AG08396 (cell line): ENCODE data around the gene DLX3.

Experiments
- DNase-seq: peaks from one replicate; pipeline ENCODE4 v3.0.0; 2012; ENCODE audit warnings: low spot score, mixed read lengths

Gene DLX3

DNA sequence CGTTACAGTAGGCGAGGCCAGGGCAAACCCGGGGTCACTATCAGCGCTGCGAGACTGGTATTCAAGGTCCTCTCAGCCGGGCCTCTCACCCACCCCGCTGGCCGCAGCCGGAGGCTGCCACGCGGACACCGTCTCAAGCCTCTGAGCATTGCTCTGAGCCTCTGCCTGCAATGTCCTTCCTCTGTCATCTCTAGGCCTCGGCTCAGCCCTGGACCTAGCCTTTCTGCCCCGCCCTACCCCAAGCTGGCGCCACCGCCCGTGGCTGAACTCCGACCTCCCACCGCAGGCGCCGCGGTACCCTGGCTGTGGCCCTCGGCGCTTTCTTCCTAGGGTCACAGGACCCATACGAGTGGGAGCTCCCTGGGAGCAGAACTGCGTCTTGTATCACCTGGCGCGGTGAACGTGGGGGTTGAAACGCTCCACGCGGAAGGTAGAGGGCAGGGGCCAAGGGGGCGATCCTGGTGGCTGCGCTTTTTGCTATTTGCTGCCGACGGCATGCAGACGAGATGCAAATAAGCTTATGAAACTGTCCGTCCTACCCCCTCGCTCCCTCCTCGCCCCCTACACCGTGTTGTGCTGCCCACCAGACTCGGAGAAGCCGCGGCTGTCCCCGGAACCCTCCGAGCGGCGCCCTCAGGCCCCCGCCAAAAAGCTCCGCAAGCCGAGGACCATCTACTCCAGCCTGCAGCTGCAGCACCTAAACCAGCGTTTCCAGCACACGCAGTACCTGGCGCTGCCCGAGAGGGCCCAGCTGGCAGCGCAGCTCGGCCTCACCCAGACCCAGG, 22.3 kb downstream of the DLX3 start:
- DNase-seq: no peak

DNA sequence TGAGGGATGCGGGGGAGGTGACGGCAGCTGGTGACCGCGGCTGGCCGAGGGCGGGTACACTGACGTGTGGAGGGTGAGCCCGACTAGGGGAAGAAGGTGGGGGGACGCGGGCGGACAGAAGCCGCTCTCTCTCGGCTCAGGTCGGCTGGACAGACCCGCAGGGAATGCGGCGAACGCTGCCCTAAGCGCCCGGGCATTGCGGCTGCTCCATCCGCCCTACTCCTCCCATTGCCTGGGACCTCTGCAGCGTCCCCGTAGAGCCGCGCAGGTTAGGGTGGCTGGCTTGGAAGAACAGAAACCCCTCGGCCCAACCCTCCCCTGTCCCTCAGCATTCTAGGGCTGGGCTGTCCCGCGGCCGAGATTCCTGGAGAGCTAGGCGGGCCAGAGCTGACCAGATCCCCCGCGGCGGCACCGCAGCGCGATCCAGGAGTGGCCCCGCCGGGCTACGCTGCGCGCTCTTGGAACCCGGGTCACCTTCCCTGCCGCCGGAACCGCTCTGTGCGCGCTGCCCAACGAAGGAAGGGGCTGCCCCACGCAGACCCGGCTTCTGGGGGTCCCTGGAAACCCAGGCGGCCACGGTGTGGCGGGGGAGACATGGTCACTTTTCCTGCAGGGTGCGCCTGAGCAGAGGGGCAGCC, 23.1 kb downstream of the DLX3 start:
- peak; percentile 42 for DNase-seq

DNA sequence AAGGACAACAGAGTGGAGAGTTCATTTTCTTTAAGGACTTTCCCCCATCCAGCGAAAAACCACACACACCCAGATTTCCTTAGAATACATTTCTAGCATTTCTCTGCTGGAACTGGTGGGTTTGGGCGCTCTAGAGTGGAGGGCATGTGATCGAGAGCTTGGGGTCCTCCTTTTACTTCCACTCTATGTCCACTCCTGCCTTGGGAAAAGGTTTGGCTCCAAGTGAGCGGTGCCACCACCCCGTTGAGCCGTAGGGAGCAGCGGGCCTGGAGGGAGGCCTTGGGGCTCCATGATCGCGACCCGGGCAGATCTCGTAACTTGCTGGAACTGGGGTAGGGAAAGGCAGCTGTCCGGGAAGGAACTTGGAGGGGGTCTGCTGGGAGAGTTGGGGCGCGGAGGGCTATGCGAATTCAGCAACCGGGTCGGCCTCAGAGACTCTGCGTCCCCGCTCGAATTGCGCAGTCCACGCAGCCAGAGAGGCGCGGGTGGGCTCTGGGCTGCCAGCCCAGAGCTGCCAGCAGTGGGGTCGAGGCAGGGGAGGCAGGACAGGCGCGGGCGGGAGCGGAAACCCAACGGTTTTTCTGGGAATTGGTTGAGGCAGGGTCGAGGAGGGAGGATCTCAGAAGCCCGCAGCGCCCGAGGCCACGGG, 23.7 kb downstream of the DLX3 start:
- DNase-seq: no peak

DNA sequence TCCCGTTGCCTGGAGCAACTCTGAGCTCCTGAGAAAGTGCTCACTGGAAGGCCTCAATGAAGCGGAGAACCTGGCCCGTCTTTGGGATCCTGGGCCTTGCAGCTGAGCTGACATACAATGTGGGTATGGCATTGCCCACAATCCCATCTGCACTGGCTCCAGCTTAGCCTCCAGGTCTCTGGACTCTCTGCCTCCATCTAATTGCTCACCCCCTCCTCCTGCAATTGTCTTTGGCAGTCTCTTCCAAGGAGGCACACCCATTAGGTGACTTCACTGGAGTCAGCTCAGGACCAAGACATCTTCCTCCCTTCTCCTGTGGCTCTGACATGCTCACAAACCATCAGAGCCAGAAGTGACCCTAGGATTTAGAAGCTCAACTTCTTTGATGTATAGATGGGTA, 24.5 kb downstream of the DLX3 start:
- no peak for DNase-seq

DNA sequence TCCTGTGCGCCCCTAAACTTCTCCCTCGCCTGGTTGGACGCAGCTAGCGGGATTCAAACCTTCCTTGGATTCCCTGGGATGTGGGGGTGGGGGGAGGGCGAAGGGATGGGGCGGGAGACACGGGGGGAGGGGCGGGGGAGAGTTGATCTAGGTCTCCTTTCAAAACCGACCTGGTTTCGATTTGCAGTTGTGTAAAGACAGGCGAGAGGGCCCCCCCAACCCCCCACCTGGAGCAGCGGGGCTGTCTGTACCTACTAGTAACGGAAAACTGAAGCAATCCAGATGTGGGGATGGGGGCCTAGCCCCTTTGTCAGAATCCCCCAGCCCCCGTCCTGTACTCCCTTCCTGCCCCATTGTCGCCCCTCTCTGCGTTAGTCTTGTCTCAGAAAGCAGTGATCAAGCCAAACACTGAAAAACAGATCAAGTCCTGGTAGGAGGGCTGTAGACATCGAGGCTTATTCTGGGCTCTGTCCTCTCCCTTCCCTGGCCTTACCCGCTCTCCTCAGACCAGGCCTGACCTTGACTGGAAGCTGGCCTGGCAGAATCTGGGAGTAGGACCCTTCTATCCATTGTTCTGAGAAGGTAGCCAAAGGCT, 25.1 kb downstream of the DLX3 start:
- DNase-seq: no peak

DNA sequence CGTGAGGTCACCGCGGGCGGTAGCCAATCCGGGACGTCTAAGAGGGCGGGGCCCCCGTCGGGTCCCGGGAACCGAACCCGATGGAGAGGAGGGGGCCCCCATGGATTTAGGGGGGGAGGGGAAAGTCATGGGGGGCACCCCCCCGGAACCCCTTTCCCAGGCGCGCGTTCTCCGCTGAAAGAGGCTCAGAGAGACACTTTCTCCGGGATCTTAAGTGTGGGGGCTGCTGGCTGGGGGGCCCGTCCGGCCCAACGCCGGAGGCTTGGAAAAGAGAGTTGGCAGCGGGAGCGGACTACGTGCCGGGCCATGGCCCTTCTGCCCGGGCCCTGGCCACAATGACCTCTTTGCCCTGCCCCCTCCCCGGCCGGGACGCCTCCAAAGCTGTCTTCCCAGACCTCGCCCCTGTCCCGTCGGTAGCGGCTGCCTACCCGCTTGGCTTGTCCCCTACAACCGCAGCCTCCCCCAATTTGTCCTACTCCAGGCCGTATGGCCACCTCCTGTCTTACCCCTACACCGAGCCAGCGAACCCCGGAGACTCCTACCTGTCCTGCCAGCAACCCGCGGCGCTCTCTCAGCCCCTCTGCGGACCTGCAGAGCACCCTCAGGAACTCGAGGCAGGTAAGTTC, 25.8 kb downstream of the DLX3 start, which contains the start of gene DLX4:
DLX4 (plus strand) TSS at position 57 of the 626 bp plus-strand sequence; CDS start at position 336, 279 bp downstream.
- DNase-seq: no peak

DNA sequence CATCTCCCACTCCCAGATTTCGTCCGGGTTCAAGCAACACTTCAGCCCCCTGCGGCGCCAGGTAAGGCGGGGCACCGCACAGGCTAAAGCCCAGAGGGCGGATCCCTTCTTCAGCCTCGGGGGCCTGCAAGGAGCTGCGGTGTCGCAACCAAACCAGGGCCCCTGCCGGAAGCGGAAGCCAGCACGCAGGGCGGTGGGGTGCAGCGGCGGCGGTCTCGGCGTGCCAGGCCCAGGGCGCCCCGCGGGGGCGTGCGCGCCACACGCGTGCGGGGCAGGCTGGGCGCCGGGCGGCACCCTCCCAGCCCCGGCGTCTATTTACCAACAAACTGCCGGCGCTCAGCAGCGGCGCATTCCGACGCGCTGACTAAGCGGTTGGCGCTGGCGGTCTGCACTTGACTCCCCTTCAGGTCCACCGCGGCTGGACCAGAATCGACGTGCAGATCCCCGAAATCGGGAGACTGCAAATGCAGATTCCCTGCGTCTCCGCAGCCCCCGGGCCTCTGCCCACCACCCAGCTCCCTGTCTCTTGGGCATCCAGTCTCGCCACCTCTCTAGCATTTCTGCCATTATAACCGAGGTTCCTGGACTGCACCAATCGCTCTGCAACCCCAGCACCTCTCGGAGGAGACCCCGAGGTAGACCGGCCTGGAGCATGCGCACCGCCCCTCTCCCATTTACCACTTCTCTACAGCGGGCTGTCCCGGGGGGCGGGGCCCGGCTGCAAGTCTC, 26.5 kb downstream of the DLX3 start:
- peak; percentile 92 for DNase-seq

DNA sequence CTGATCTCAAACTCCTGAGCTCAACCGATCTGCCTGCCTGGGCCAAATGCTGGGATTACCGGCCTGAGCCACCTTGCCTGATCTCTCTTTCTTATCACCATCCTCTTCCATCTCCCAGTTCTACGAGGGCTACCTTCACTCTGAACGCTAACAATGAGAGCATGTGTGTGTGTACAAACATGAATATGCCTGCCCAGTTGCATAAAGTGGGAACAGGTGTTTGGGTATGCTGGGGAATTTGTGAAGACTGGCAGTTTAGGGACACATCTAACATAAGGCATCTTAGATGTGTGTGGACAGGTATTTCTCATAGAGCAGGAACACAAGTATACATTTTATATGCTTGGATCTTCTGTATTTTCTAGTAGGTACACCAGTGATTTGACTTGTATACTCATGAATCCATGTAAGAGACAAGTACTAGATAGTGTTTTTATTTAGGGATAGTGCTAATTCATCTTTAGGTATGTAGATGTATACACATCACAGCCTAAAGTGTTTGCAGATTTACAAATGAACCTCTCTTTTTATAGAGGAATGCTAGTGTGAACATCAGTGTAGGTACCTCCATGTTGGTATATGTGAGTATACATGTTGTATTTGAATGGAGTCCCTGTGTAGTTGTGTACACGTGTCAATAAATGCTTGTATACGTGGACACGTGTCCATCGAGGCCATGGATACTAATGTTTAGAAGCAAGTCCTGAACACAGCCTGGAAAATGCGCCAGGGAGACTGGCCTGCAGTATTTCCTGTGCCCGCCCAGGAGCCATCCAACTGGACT, 27.2 kb downstream of the DLX3 start:
- DNase-seq: no peak

DNA sequence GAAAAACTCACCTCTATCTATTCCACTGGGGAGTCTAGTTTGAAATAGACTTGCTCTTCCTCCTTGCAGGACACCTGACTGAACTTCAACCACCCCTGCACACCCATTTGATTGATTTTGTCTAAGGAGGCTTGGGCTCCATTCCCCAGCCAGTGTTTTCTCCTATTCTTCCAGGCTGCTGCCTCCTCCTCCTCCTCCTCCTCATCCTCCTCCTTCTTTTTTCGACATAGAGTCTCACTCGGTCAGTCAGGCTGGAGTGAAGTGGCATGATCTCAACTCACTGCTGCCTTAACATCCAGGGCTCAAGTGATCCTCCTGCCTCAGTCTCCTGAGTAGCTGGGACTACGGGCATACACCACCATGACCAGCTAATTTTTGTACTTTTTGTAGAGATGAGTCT, 27.8 kb downstream of the DLX3 start:
- no peak for DNase-seq

DNA sequence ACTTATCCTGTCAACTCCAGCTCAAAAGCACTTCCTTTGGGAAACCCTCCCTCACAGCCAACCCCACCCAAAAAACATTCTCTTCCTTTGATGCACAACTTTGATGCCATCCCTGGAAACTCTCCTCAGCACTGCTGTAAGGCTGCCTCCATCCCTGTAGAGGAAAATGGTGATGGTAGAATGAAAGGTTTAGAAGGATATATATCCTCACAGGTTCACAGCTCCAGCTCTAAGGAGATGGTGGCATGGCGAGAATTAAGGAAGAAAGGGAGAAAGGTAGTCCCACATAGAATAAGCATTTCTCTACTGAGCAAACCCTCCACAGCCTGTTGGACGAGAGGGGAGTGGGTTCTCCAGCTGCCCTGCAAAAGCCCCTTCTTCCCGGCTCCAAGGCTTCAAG, 28.3 kb downstream of the DLX3 start:
- DNase-seq: no peak

DNA sequence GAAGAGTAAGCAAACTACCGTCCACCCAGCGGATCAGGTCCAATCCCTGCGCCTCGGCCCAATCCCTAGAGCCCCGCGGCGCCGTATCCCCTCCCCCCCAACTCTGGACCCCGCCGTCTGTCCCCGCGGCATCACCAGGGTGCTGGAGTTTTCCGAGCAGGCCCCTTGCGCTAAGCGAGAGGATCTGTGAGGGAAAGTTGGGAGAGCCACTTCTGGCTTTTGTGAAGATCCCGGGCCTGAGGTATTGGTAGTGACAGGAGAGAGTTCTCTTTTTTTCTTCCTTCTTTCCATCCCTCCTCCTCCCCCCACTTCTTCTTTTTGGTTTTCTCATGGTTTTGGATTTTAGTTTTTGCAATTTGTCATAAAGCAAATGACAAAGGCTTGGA, 29.5 kb downstream of the DLX3 start:
- DNase-seq: no peak

DNA sequence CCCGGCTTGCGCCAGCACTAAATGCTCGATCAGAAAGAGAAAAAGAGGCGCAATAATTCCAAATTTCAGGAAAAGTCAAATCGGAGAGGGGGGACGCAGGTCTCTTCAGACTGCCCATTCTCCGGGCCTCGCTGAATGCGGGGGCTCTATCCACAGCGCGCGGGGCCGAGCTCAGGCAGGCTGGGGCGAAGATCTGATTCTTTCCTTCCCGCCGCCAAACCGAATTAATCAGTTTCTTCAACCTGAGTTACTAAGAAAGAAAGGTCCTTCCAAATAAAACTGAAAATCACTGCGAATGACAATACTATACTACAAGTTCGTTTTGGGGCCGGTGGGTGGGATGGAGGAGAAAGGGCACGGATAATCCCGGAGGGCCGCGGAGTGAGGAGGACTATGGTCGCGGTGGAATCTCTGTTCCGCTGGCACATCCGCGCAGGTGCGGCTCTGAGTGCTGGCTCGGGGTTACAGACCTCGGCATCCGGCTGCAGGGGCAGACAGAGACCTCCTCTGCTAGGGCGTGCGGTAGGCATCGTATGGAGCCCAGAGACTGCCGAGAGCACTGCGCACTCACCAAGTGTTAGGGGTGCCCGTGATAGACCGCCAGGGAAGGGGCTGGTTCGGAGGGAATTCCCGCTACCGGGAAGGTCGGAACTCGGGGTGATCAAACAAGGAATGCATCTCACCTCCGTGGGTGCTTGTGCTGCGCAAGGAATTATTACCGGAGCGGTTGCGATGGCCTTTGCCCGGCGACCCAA, 30.1 kb downstream of the DLX3 start:
- no peak for DNase-seq

DNA sequence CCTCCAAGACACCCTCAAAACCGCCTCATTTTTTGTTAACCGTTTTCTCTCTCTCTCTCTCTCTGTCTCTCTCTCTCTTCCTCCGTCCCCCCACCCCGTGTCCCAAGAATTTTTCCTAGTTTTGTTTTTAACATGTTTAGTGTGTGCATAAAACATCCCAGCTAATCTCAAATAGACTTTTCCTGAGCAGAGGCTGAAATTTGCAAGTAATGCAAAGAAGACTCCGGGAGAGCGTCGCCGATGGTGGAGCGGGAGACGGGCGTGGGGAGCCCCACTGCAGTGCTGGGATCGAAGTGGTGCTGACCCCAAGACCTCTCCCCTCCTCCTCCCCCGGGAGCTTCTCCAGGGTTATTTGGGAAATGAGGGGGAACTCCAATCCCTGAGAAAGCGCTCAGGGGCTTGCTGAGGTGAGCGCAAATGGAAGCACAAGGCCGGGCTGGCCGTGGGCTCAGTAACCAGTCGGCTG, 30.7 kb downstream of the DLX3 start:
- no peak for DNase-seq

DNA sequence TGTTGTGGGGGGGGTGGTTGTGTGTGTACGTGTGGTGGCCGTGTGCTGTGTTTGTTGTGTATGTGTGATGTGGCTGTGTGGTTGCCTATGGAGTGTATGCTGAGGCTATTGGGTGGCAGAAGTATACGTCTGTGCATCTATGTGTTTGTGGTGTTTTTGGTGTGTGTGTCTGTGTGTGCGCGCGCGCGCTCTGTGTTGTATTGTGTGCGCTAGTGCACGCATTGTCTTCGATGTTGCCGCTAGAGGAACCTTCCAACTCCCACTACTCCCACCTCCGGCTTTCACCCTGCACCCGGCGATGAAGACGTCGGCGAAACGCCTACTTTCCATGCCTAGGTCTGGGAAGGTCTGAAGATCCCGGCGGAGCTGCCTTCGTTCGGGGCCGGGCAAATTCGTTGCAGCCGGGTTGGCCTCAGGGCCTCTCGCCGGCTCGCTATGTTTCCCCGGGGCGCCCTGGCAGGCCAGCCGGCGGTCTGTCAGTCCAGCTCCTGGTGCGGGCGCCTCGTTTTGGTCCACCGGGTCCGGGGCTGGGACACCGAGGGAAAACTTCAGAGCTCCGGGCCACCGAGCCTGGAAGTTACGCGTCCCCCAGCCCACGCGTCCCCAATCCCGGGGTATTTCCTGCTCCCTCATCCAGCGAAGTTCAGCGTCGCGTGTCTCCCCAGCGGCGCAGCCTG, 31.3 kb downstream of the DLX3 start:
- DNase-seq: no peak

DNA sequence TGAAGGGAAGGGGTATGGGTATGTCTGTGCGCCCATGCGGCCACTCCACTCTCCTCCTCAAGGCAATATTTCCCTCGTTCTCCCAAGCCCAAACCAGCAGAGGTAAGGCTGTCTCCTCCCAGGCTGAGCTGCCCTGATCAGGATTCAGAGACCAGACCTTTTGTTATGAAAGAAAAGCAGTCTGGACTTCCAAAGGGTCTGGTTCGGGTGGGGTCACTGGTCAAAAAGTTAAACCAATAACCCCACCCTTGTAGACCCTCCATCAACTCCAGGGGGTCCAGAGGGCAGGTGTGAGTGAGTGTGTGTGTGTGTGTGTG, 31.8 kb downstream of the DLX3 start:
- DNase-seq: no peak

DNA sequence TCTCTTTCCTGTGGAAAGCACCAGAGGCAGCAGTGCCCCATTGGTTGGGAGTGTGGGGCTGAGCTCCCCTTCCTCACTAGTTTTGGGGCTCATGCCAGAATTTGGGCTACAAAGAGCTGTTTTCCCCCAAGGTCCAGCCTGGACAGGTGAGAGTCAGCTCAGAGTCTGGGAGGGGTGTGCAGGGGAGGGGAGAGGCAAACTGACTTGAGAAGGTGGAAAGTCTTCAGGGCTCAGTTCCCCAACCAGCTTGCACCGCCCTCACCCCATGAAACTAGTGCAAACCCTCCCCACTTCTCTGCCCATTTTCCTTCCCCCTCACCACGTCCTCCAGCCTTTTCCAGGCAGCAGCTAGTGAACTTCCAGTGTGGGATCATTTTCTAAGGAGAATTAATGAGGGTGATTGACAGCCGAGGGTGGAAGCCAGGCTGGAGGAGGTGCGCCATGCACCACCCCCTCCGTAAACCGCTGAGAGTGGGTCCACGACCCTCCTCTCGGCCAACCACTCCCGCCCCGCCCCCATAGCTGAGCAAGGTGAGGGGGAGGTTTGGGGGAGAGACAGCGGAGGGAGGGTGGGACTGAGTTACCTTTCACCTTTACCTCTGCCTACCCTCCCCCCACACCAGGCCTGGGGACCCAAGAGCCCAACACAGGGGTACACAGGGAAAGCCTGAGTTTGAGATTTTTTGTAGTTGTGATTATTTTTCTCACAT, 32.3 kb downstream of the DLX3 start:
- no peak for DNase-seq

DNA sequence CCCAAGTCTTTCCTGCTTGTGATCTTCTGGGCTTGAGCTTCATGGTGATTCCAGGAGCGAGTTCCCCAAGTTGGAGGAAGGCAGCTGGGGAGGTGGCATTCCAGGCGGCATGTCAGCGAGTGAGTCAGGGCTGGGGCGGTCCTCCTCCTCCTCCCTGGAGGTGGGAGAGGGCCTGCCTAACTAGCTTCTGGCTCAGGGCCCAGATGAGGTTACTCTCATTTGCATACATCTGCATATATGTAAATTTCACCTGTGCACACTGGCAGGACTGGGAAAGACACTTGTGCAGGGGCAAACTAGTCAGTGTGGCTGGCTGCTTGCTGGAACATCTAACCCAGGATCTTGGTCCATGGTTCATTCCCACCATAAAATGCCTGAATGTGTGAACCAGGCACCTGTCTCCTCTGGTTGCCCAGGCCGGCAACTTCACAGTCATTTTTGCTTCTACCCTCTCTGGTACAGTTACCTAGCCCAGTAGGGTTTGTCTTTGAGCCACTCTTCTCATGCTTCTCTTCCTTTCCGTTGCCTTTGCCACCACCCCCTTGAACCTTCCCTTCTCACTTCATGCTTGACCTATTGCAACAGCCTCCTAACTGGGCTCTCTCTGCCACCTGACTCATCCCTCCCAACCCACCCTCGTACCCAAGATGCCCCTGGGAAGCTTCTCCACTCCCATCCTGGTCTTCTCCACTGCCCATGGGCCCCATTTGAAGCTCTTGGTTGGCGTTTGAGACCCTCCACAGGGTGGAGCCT, 35.7 kb downstream of the DLX3 start:
- no peak for DNase-seq

DNA sequence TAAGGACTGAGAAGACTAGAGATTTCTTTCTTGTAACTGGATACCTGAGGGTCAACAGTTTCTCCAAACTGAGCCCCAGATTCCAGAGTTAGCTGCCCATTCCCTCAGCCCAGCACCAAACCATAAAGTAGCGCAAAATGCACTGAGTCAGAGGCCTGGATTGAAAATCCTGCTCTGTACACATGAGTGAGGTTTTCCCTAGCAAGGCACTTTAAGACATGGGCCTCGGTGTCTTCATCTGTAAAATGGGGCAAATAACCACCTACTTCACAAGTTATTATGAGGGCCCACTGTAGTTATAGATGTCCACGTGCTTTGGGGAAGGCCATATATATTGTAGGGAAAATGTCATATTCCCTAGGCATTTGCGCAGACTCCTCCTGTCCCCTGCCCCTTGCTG, 36.3 kb downstream of the DLX3 start:
- no peak for DNase-seq
